DMS 273 (cell line): ENCODE data around the gene TMEM50A.
"Not testable (repeated sequence)": the region's sequence is repeated elsewhere in the genome, so short reads cannot be mapped to it uniquely, and the experiment has no call there.

Source experiments
- DNase-seq: peaks from one replicate; lab custom pipeline; 2025; ENCODE audit not compliant: unreplicated experiment; lab: John Stamatoyannopoulos, UW

The TMEM50A gene

DNA sequence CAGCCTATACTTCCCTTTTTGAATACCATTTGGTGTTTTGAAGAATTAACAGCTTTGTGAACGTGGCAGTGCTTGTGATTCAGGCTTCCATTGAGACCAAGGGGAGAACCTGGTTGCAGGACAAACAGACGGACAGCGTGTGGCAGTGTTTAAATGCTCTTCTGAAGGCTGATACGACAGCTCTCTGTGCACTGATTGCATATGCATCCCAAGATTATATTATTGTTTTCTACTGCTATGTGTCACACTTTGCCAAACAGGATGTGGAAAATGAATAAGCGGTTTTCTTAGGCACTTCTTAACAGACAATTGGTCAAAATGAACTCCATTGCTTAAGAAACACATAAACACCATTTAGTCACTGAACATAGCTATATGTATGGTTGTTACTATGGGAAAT is 8.2 kb upstream of the TMEM50A start:
- peak; percentile 15 for DNase-seq

DNA sequence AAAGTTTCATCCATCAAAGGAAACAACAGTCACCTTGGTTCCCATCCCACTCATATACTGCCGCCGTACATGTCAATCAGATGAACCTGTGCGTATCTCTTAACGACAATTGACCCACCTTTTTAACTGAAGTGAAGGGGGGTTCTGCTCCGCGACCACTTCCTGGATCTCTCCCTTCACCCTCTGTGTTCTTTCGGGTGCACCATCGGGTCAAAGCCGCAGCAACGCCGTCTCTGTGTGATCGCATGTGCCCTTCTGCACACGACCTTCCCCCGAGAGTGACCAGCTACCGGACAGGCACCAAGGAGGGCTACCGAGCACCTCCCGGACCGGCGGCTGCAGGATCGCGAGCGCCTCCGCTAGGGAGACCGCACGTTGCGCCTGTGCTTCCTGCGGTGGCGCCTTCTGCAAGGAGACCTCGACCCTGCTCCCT is 1.2 kb upstream of the TMEM50A start:
- peak; percentile 29 for DNase-seq

DNA sequence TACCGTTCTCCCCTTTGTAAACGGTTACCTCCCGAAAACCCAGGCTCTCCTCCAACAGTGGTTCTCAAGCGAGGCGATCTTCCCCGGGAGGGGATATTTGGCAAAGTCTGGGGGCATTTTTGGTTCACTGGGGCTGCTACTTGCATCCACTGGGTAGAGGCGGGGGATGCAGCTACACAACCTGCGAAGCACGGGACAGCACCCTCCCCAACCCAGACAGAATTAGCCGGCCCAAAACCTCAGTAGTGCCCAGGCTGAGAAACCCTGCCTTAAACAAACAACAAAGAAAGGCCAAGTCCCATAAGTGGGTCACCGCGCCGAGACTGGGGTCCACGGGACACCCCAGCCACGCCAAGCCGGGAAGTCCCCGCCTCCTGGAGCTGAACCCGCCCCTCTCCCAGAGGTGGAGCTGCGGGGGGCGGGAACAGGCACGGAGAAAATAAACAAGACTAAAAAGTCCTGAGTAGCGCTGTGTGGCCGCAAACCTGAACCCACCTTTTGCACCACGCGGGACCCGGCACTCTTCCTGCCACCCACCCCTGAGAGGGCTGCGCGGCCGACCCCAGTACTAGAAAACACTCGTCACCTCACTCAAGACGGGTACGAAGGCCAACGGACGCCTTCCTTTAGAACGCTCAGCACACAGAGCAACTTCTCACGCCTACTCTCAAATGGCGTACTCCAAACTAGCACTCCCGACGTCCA is 499 bp upstream of the TMEM50A start:
- DNase-seq = not testable (repeated sequence)

DNA sequence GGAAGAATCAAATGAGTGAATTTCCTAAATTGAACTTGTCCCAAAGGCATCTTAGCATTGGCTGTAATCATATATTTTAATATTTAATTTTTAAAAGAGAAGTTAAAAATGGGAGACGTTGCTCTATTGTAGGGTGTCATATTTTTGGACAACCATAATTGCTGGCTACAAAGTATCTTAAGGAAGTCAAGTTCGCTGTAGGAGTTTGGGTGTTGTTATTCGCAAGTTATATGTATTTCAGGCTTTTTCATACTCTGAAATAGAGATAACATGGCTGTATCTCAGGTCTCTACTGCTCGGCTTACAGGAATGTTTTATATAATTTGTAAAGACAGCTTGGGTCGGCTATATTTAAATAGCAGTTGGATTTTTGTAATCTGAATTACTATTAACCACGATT is 852 bp downstream of the TMEM50A start:
- peak; percentile 47 for DNase-seq

DNA sequence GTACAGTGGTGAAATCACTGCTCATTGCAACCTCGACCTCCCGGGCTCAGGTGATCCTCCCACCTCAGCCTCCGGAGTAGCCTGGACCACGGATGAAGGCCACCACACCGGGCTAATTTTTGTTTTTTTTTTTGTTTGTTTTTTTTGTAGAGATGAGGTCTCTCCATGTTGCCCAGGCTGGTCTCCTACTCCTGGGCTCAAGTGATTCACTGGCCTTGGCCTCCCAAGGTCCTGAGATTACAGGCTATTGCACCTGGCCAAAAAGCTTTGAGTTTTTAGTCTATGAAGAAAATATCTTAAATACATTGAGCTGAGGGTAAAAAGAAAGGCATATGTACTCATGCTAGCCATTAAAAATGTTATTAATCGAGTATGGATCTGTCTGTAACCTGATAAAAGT is 3.6 kb downstream of the TMEM50A start:
- DNase-seq = no peak

DNA sequence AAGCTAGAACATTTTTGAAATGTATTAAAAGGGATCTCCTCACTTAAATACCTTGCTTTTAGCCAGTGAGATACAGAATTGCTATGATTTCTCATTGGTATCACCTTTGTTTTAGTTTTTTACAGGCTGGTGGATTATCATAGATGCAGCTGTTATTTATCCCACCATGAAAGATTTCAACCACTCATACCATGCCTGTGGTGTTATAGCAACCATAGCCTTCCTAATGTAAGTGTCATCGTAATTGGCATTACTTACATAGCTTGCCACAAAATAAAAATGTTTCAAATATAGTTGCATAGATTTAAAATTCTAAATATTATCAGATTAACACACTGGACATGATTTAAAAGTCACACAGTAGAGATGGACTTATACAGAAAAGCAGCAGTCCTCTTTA is 4.7 kb downstream of the TMEM50A start:
- no peak for DNase-seq

DNA sequence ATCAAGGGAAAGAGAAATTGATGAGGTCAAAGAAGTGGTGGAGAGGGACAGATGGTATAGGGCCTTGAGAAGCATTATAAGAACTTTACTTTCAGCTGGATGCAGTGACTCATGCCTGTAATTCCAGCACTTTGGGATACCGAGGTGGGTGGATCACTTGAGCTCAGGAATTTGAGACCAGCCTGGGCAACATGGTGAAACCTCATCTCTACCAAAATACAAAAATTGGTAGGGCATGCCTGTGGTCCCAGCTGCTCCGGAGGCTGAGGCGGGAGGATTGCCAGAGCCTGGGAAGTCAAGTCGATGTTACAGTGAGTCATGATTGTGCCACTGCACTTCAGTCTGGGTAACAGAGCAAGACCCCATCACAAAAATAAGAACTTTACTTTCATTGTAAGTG is 5.7 kb downstream of the TMEM50A start:
- DNase-seq = peak; percentile 59

DNA sequence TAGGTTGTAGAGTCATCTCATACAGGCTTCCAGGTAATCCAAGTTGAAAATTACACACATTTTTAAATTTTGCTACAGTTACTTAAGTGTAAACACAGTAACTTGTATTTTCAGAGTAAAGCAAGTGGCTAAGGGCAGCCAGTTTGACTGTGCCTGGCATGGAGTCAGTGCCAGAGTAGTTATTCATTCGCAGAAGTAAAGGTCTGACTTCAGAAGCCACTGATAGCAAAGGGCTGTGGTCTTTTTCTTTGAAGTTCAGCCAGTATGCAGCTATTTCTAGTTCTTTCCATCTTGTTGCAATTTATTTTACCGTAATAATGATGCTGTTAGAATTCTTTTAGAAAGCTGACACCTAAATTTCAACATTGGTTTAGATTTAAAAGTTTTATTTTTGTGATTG is 9.4 kb downstream of the TMEM50A start:
- DNase-seq = no peak

DNA sequence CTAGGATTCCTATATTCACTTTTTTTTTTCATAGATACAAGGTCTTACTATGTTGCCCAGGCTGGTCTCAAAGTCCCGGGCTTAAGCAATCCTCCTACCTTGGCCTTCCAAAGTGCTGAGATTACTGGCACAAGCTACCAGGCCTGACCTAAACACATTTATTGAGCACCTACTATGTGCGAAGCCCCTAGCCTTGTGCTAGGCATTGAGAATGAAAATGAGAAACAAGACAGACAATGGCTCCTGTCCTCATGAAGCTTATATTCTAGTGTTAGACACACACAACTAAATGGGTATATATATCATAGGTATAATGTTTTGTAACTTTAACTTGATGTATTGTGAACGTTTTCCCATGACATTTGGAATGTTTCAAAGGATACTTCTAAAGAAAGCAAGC is 11.5 kb downstream of the TMEM50A start:
- DNase-seq = no peak

DNA sequence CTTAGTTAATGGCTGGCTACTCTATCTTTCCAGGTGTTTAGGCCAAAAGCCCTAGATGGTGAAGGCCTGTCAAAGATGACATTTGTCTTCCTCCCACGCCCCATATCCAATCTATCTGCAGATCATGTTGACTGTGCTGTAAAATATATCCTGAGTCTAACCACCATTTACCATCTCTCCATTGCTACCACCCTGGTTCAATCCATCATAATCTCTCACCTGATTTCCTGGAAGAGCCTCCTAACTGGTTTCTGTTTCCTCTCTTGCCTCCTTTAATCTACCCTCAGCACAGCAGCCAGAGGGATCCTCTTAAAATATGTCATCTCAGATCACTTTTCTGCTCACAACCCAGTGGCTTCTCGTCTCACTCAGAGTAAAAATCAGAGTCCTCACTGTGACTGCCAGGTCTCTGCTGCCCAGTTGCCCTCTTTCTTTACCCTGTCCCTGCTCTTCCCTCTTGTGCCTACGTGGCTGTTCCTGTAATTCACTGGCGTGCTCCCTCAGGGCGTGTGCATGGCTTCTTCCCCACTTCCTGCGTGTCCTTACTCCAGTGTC is 17.8 kb downstream of the TMEM50A start:
- no peak for DNase-seq

DNA sequence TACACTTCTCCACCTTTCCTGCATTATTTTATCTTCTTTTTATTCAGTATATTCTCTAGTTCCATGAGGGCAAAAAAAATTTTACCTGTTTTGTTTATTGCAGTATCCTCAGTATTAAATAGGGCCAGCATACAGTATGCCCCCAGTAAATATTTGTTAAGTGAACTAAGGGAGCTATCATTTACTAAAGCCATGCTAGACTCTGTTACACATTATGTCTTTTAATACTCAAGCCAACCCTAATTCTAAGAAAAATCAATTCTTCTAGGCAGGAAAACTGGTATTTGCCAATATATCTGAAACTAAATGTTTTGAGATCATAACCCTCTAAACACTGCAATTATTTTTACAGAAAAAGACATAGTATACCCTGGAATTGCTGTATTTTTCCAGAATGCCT is 18.3 kb downstream of the TMEM50A start:
- no peak for DNase-seq

DNA sequence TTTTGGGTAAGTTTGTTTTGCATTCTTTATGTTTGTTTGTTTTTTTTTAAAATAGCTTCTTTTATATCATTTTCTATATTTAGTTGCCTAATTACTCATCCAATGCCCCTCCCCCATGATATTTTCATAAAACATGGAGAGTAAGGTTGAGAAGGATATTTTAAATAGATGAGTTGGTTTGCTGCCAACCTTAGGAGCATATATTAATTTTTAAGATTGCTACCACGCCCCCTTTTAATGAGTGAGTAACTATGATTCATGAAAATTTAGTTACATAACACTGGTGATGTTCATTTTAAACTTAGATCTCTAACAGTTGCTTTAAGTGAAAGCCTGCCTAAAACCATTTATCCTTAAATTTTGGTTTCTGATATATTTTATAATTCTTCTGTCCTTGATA is 18.7 kb downstream of the TMEM50A start:
- DNase-seq = no peak

DNA sequence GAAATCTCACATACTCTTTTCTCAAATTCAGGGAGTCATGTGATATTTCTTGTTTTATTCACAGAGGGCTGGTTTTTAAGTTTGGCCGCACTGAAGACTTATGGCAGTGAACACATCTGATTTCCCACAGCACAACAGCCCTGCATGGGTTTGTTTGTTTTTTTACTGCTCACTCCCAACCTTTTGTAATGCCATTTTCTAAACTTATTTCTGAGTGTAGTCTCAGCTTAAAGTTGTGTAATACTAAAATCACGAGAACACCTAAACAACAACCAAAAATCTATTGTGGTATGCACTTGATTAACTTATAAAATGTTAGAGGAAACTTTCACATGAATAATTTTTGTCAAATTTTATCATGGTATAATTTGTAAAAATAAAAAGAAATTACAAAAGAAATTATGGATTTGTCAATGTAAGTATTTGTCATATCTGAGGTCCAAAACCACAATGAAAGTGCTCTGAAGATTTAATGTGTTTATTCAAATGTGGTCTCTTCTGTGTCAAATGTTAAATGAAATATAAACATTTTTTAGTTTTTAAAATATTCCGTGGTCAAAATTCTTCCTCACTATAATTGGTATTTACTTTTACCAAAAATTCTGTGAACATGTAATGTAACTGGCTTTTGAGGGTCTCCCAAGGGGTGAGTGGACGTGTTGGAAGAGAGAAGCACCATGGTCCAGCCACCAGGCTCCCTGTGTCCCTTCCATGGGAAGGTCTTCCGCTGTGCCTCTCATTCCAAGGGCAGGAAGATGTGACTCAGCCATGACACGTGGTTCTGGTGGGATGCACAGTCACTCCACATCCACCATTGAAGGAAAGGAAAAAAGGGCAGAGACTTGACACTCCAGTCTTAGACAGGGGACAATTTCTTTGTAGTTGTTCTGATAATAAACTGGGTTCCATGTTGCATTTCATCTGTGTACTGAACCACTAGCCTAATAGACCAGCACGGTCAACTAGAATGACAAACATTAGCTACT is 22.8 kb downstream of the TMEM50A start:
- no peak for DNase-seq

DNA sequence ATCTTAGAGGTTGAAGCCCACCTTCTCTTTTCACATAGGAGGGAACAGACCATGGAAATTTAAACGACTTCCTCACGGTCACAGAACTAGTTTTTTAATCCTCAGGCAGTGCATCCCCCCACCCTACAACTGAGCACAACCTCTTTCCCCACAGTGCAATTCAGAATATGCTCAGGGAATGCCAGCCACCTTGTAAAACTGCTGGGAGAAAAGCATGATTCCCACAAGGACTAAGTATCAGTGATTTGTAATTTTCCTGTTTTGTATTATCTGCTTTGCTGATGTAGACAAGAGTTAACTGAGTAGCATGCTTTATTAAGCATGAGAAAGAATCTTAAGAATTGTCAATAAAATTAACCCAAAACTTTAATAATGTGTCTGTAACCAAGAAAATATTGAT is 23.8 kb downstream of the TMEM50A start:
- DNase-seq = no peak

DNA sequence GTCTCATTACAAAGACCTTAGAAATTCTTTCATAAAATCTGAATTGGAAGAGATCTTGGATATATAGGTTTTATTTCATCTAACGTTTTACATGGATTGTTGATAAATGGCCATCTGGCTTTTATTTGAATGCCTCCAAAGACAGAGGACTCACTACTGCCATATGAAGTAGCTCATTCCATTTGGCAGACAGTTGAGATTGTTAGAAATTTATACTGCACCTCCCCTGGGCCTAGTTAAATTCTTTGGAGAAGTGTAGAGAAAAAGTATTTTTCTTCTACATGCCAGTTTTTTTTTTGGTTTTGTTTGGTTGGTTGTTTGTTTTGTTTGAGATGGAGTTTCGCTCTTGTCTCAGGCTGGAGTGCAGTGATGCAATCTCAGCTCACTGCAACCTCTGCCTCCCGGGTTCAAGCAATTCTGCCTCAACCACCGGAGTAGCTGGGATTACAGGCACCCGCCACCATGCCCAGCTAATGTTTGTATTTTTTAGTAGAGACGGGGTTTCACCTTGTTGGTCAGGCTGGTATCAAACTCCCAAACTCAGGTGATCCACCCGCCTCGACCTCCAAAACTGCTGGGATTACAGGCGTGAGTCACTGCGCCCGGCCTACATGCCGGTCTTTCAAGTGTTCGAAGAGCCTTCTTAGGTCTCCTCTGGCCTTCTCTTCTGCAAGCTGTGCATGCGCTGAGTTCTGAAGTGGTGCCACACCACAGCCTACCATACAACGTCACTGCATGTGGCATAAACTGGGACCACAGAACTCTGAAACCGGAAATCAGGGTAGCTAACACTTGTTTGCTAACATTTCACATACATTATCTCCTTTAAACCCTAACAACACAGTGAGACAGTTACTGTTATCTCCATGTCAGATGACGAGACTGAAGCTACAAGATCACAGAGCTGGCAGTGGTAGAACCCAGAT is 24.8 kb downstream of the TMEM50A start:
- not testable (repeated sequence) for DNase-seq

DNA sequence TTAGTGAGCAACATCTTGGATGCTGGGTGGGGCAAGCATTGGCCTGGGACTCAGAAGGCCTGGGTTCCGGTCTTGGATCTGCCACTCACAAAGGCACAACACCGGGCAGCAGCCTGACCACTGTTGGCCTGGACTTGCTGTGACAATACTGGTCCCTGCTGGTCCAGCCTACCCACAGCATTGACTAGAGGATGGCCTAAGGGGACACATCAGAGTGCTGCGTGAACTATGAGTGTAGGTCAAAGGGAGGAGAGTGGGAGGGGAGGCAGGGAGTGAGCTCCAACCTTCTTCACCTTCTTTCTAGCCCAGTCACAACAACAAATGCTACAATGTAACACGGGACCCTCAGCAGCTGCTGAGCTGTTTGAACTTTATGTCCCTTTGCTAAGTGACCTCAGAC is 31.1 kb downstream of the TMEM50A start:
- no peak for DNase-seq

DNA sequence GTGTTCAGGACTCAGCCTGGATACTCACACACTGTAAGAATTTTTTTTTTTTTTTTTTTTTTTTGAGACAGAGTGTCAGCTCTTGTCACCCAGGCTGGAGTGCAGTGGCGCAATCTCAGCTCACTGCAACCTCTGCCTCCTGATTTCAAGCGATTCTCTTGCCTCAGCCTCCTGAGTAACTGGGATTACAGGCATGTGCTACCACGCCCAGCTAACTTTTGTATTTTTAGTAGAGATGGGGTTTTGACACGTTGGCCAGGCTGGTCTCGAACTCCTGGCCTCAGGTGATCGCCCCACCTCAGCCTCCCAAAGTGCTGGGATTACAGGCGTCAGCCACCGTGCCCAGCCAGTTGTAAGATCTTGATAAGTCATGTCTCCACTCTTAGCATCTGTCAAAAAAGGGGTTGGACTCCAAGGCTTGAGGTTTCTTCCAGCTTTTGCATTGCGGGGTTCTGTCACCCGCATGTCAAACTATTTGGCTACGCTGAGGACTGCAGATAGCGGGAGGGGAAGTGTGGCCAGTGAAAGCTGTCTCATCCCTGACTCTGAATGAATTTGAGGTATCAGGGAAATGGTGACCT is 31.6 kb downstream of the TMEM50A start:
- not testable (repeated sequence) for DNase-seq

DNA sequence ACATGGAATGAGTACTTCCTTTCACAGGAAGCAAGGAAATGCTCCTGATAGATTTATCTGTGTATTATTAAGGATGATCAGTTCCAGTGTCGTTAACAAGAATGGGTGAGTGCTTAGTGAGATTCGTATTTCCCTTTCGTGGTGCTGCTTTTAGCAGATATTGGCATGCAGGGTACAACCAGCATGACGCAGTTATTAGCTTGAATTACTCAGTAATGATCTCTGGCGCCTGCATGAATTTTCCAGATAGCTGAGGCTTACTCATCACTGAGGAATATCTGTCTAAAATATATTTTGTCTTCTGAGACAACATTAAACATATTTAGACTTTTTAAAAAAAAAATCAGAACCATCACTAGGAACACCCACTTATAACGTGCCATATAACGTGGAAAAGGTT is 33.6 kb downstream of the TMEM50A start:
- not testable (repeated sequence) for DNase-seq

DNA sequence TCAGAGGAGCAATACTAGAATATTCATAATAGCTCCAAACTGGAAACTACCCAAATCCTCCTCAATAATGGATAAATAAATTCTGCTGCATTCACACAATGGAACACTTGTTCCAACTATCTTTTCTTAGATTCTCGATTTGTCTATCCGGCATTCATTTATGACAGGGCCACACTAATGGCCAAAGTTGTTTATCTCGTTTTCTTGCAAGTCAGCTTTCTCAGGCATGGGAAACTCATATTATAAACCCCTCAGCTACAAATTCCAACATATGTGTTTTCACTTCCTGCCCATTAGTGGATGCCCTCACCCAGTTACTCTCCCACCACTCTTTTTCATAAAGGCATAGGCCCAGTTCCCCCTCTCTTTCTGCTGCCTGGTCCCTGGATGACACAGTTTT is 40.2 kb downstream of the TMEM50A start:
- DNase-seq = not testable (repeated sequence)

DNA sequence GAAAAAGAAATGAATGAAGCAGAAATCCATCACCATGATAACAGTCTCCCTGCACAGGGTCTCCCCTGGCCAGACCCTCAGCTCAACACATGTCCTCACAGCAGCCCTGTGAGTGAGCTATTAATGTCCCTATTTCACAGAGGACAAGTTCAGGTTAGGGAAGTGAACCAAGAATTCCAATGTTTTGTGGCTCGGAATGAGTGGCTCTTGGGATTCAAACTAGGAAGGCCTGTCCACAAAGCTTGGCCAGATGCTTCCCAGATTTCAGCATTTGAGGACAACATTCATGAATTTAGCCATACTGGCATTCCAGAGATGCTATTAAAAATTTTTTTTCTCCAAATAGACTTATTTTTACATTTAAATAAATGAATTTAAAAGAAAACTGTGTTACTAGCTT is 44.4 kb downstream of the TMEM50A start:
- not testable (repeated sequence) for DNase-seq
